IPS-18a (cell line): Measurements from ENCODE around the gene TBC1D22A.

Experiments
- H3K27ac ChIP-seq: one replicate; pipeline ENCODE4 v1.5.1; 2013; ENCODE audit warnings: low read length
- H3K27me3 ChIP-seq: one replicate; pipeline ENCODE4 v1.6.1; 2013; ENCODE audit warnings: mild to moderate bottlenecking, low read length; ENCODE audit not compliant: control insufficient read depth, insufficient read depth
- H3K36me3 ChIP-seq: one replicate; pipeline ENCODE4 v1.6.1; 2013; ENCODE audit warnings: low read depth, low read length; ENCODE audit not compliant: control insufficient read depth
- H3K4me1 ChIP-seq: one replicate; pipeline ENCODE4 v1.6.1; 2013; ENCODE audit warnings: low read depth, low read length; ENCODE audit not compliant: control insufficient read depth
- H3K4me3 ChIP-seq: one replicate; pipeline ENCODE4 v1.5.1; 2013; ENCODE audit warnings: low read length
- H3K9ac ChIP-seq: one replicate; pipeline ENCODE4 v1.6.1; 2013; ENCODE audit warnings: mild to moderate bottlenecking, low read length, moderate library complexity
- H3K9me3 ChIP-seq: one replicate; pipeline ENCODE4 v1.6.1; 2013; ENCODE audit warnings: low read depth, low read length; ENCODE audit not compliant: control insufficient read depth

TBC1D22A gene

GRCh38 chr22:47034076-47034808, 271.8 kb downstream of the TBC1D22A start:
- Histone ChIP-seq H3K4me3 (no peak overlapping the region), H3K4me1 (peaks cover 5% of the 10 kb centered on the region), H3K27ac (no peak overlapping the region), H3K36me3 (no peaks in the 10 kb centered on the region), H3K9me3 (no peaks in the 10 kb centered on the region), H3K9ac (no peak overlapping the region), H3K27me3 (no peaks in the 10 kb centered on the region)

- Histone ChIP-seq H3K4me3 (no peak overlapping the region), H3K9ac (no peak overlapping the region), H3K4me1 (peaks cover 3% of the 10 kb centered on the region), H3K9me3 (no peaks in the 10 kb centered on the region), H3K27me3 (no peaks in the 10 kb centered on the region), H3K36me3 (no peaks in the 10 kb centered on the region), H3K27ac (no peak overlapping the region)
Measured at GRCh38 chr22:47034905-47035419, 272.5 kb downstream of the TBC1D22A start.

- no peak overlapping the region for H3K4me3 ChIP-seq
- H3K9ac ChIP-seq = no peak overlapping the region
- no peaks in the 10 kb centered on the region for H3K36me3 ChIP-seq
- no peaks in the 10 kb centered on the region for H3K9me3 ChIP-seq
- H3K27ac ChIP-seq = no peak overlapping the region
- H3K4me1 ChIP-seq = no peaks in the 10 kb centered on the region
- no peaks in the 10 kb centered on the region for H3K27me3 ChIP-seq
Measured at GRCh38 chr22:47035425-47035881, 273.0 kb downstream of the TBC1D22A start.

- H3K27ac ChIP-seq = no peak overlapping the region
- no peaks in the 10 kb centered on the region for H3K36me3 ChIP-seq
Measured at GRCh38 chr22:47036352-47036751, 273.9 kb downstream of the TBC1D22A start.

GRCh38 chr22:47036936-47037485, 274.6 kb downstream of the TBC1D22A start:
- Histone ChIP-seq H3K4me3 (no peak overlapping the region), H3K36me3 (no peaks in the 10 kb centered on the region), H3K9ac (no peak overlapping the region), H3K27ac (no peak overlapping the region), H3K27me3 (no peaks in the 10 kb centered on the region), H3K4me1 (no peaks in the 10 kb centered on the region), H3K9me3 (no peaks in the 10 kb centered on the region)

More at GRCh38 chr22:47036352-47036751, 273.9 kb downstream of the TBC1D22A start:
- Histone ChIP-seq H3K9me3 (no peaks in the 10 kb centered on the region), H3K4me3 (no peak overlapping the region), H3K9ac (no peak overlapping the region), H3K4me1 (no peaks in the 10 kb centered on the region), H3K27me3 (no peaks in the 10 kb centered on the region)

- Histone ChIP-seq H3K9ac (no peak overlapping the region), H3K27ac (no peak overlapping the region), H3K4me3 (no peak overlapping the region), H3K36me3 (no peaks in the 10 kb centered on the region), H3K4me1 (no peaks in the 10 kb centered on the region), H3K9me3 (no peaks in the 10 kb centered on the region), H3K27me3 (no peaks in the 10 kb centered on the region)
Measured at GRCh38 chr22:47038206-47038835, 275.9 kb downstream of the TBC1D22A start.

GRCh38 chr22:47039356-47039755, 276.9 kb downstream of the TBC1D22A start:
- Histone ChIP-seq H3K9ac (no peak overlapping the region), H3K36me3 (no peaks in the 10 kb centered on the region), H3K27me3 (no peaks in the 10 kb centered on the region), H3K27ac (no peak overlapping the region), H3K4me3 (no peak overlapping the region), H3K9me3 (no peaks in the 10 kb centered on the region), H3K4me1 (no peaks in the 10 kb centered on the region)

- H3K36me3 ChIP-seq = no peaks in the 10 kb centered on the region
- no peak overlapping the region for H3K27ac ChIP-seq
- H3K4me1 ChIP-seq = no peaks in the 10 kb centered on the region
- H3K4me3 ChIP-seq = no peak overlapping the region
- H3K27me3 ChIP-seq = no peaks in the 10 kb centered on the region
- no peaks in the 10 kb centered on the region for H3K9me3 ChIP-seq
- no peak overlapping the region for H3K9ac ChIP-seq
Measured at GRCh38 chr22:47040486-47041270, 278.2 kb downstream of the TBC1D22A start.

GRCh38 chr22:47041271-47042115, 279.0 kb downstream of the TBC1D22A start:
- no peak overlapping the region for H3K27ac ChIP-seq
- H3K4me1 ChIP-seq = no peaks in the 10 kb centered on the region
- no peak overlapping the region for H3K9ac ChIP-seq
- no peak overlapping the region for H3K4me3 ChIP-seq
- H3K36me3 ChIP-seq = no peaks in the 10 kb centered on the region
- no peaks in the 10 kb centered on the region for H3K27me3 ChIP-seq
- H3K9me3 ChIP-seq = no peaks in the 10 kb centered on the region

GRCh38 chr22:47042116-47042825, 279.8 kb downstream of the TBC1D22A start:
- Histone ChIP-seq H3K9me3 (no peaks in the 10 kb centered on the region), H3K27ac (no peak overlapping the region), H3K4me3 (no peak overlapping the region), H3K27me3 (no peaks in the 10 kb centered on the region), H3K9ac (no peak overlapping the region), H3K36me3 (no peaks in the 10 kb centered on the region), H3K4me1 (no peaks in the 10 kb centered on the region)
